Mesenteric fat pad (tissue), 1 donor: Measurements from ENCODE around the gene FARP1. TPM values are rescaled to one million over a fixed set of nuclear protein-coding genes. Genes with fewer than 3 reads are reported as not detected.
"Not testable (repeated sequence)": the region's sequence is repeated elsewhere in the genome, so short reads cannot be mapped to it uniquely, and the experiment has no call there.

Source experiments
- DNase-seq: peaks from one replicate; pipeline ENCODE4 v3.0.0-alpha.2; 2020; ENCODE audit warnings: low spot score
- total RNA-seq: library from RNA; stranded (reverse); fragmentation: NEBNext Ultra II Directional; extraction: Animal tissue kit (Norgen Biotek cat#: 25700); gene quantifications from one replicate; pipeline ENCODE4 v1.2.1, GENCODE V29; 2021
- donor health status: DM: yes; HTN: yes; CAD: no.

FARP1 gene
- total RNA-seq, 1 donor from 2014 or later = 42.5 TPM

DNA sequence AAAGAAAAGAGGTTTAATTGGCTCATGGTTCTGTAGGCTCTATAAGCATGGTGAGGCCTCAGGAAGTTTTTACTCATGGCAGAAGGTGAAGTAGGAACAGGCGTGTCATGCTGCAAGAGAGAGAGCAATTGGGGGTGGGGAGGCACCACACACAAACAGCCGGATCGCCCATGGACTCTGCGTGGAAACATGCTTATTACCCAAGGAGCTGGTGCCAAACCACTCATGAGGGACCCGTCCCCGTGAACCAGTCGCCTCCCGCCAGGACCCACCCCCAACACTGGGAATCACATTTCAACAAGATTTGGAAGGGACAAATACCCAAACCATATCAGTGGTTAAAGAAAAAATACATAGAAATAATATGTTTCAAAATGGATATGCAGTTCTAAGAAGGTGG is 208.7 kb downstream of the FARP1 start:
- no peak for DNase-seq

DNA sequence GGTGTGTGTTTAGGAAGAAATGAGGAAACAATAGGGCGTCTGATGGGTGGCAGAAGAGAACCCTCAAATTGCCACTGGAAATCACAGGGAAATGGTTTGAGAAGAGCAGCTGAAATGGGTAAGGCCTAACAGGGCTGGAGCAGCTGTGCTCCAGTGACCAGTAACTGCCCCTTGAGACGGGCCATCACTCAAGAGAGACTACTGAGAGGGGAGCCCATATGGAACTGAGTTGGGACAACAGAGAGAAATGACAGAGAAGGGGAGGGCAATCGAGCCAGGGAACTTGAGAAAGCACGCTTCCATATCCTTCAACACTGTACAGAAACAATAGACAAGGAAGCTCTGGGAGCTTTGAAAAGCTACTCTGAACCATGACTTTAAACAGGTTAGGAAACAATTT is 209.3 kb downstream of the FARP1 start:
- no peak for DNase-seq

DNA sequence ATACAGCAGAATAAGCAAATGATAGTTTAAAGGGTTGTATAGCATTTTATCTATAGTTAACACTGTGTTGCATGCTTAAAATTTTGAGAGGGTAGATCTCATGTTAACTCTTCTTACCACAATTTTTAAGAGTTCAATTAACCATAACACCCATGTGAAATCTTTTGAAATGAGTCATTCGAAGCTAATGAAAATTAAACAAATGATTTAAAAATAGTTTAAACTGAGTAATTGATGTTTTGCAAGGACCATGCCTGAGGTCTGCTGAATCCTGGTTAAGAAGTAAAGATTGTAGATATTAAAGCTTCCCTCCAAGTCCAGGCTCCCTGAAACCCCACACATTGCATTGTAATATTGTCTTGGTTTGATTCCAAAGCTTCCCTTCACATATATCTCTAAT is 210.9 kb downstream of the FARP1 start:
- DNase-seq = no peak

DNA sequence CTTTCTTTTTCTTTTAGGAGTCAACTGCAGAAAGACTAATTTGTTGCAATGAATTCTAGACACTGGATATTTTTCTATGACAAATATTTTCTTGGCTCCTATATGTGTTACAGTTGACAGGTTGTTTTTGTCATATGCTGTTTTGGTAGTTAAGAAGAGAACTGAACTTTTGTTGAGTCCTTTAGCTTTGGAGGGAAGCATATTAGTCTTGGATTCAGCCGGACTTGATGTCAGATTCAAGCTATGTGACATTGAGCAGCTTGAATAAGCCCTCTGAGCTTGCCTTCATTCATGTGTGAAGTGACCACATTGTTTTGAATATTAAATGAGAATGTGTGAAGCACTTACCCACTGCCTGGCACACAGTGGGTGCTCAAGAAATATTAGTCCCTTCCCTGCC is 216.0 kb downstream of the FARP1 start:
- DNase-seq = no peak

DNA sequence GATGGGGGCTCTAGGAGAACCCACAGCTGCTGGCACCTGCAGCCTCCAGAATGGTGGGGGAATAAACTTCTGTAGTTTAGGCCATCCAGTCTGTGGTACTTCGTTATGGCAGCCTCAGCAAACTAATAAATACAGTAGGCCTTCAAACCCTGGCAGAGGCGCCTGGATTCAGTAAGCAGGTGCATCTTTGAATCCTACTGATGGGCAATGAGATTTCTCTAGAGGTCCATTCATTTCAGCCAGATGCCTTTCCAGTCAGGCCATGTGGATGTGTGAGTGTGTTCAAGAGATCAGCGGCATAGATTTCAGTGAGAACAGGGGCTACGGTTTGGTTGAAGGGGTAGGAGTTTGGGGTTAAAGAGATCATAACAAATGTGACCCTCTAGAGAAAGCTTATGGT is 217.7 kb downstream of the FARP1 start:
- DNase-seq = no peak

DNA sequence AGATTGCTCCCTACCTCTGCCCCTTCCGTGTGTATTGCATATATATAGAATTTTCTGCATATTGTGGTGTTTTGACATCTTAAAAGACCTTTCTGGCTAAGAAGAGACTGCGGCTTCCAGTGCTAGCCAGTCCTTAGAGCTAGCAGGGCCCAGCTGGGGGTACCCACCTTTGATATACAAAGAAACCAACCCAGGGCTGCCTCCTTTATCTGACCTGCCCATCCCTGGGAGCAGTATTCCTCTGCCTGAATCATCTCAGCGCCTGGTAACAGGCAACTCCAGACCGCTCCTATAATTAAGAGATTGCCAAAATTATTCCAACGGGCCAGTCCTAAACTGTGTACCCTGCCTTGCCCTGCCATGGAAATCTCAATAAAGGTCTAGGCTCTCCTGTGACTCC is 220.4 kb downstream of the FARP1 start:
- DNase-seq = no peak

DNA sequence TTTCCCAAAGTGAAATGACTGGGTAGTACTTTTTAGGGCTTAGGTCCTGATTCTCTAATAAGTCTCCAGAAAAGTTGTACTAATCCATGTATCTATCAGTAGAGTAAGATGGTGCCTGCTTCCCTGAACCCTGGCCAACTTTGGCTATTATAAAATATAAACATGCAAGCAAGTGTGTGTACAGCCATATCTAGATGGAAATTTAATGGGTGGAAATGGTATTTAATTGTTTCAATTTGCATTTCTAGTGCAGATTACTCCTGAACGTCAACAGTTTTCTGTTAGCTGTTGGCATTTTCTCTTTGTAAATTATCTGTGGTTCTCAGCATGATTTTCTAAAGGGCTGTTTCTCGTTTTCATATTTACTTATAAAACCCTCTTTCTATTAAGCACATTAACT is 221.3 kb downstream of the FARP1 start:
- DNase-seq = no peak

DNA sequence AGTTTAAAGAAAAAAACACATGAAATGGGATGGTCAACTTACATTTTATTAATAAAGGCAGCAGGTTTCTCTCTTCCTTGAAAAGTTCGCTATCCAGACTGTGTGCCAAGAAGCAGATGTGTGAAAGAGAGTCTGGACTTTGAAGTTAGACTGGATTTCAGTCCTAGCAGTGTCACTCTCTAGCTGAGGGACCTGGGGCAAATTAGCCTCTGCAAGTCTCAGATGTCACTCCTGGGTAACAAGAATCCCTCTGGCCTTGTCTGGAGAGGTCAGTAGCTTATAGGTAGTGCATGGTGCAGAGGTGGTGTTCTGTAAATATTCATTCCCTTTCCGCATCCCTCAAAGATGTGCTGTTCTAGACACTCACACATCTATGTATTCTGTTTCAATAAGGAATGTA is 221.8 kb downstream of the FARP1 start:
- DNase-seq = no peak

DNA sequence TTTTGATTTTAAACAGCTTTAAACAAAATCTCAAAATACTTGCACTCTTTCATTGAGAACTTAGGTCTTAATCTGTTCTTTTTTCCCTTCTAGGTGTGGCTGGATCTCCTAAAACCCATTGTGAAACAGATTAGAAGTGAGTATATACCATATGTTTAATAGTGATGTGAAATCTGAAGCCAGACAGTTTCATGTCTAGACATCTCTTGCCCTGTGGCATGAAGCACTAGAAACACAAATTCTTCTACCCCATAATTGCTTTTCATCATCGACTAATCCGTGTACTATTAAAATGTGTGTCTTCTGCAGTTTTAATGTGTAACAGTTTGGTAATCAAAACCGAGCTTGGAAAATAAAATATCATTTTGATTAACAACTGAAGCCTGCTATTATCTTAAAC is 222.4 kb downstream of the FARP1 start:
- DNase-seq = no peak

DNA sequence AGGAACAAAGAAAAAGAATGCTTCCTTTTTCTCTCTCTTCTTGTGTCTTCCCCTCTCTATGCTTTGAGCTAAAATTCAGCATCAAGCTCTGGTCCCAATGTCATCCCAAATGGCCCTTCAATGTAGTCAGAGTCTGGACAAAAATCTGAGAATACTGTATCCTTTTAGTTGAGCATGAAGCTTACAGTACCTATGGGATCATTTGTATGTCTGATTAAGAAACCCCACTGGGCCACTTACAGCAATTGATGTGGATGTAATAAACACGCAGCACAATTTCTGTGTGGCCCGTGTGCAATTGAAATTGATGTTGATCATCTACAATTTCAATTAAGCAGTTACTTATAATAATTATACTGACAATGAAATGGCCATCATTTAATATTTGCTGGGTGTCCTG is 223.1 kb downstream of the FARP1 start:
- no peak for DNase-seq

DNA sequence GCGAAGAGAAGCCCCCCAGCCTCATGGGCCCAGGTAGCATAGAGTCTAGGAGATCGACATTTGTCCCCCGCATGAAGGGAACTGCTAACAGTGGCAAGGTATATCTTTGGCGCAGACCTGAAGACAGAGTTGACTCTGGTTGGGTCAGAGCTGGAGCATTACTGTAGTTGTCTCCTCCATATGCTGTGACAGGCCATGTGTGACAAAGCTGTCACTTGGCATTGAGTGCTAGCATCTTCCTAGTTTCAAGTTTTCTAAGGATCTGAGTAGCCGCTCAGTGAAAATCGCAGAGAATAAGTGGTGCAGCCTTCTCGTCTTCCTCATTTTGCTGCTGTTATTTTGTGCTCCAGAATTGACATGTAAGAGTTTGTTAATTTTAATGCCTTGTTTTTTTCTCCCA is 223.5 kb downstream of the FARP1 start:
- DNase-seq = no peak

DNA sequence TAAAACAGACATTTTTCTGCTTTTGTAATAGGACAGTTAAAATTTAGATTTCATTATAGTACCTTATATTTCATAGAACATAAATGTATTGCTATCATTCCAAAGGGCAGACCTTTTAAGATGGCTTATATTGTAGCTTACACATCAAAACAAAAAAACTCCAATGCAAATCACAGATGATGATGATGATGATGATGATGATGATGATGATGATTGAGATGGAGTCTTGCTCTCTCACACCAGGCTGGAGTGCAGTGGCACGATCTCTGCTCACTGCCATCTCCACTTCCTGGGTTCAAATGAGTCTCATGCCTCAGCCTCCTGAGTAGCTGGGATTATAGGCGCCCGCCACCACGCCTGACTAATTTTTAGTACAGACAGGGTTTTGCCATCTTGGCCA is 224.1 kb downstream of the FARP1 start:
- no peak for DNase-seq

DNA sequence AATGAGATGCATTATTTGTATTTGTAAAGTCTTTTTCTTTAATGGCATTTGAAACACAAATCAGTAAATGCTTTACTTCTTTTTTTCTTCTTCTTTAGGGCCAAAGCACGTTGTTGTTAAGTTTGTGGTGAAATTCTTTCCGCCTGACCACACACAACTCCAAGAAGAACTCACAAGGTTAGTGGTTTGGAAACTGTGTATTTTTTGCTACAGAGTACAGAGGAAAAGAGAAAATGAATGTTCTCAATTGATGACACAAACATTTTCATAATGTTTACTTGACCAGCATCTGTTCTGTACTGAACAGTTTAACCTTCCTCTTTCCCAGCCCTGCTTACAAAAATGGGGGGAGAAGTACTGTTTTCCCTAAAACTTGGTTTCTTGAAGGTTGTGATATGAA is 225.1 kb downstream of the FARP1 start:
- no peak for DNase-seq

DNA sequence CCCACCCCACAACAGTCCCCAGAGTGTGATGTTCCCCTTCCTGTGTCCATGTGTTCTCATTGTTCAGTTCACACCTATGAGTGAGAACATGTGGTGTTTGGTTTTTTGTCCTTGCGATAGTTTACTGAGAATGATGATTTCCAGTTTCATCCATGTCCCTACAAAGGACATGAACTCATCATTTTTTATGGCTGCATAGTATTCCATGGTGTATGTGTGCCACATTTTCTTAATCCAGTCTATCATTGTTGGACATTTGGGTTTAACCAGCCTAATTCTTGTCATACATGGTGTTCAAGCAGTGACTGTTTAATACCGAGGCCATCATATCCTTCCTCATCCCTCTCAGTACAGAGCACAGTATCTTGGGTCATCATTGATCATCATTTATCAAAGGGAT is 226.6 kb downstream of the FARP1 start:
- not testable (repeated sequence) for DNase-seq

DNA sequence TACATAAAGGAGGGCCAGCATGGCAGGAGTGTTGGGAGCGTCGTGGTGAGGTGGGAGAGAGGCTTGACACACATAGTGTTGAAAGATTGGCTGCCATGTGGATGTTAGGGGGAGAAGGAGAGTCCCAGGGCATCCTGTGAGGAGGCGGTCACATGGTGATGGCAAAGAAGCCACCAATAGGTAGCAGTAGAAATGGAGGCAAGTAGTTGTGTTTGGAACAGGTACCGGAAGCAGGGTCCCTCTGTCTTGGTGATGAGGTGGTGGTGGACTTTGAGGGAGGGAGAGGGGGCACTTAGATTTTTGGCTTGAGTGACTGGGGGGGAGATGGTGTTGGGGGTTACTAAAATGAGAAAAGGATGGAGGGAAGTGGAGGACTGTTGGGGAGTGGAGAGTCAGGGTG is 227.4 kb downstream of the FARP1 start:
- DNase-seq = no peak

DNA sequence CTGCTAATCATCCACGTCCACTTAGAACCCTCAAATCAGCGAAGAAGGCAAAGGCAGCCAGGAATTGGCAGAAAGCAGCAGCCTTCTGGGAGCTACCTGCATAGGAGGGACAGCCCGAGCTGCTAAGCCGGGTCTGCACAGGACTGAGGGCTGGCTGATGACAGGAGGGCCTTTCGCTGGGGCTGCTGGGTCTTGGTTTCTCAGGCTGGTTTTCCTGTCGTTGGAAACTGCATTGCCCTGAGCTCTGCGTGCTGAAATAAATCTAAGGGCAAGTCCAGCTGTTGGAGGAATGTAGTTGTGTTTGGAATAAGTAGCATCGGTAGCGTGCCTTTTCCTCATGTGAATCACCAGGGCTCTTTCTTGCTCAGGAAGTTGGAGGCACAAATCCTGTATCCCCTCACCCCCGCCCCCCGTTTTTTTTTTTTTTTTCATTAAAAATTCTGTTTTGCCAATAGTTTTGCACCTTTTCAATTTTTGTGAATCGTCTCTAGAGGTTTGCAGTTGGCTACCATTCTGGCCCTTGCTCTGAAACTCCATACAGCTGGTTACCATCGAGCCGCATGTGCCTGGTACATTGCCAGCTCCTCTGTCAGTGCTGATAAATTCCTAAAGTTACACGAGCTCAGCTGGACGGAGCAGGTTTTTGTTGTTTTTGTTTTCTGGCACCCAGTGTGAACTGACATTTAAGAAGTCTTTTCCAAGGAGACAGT is 228.1 kb downstream of the FARP1 start:
- no peak for DNase-seq

DNA sequence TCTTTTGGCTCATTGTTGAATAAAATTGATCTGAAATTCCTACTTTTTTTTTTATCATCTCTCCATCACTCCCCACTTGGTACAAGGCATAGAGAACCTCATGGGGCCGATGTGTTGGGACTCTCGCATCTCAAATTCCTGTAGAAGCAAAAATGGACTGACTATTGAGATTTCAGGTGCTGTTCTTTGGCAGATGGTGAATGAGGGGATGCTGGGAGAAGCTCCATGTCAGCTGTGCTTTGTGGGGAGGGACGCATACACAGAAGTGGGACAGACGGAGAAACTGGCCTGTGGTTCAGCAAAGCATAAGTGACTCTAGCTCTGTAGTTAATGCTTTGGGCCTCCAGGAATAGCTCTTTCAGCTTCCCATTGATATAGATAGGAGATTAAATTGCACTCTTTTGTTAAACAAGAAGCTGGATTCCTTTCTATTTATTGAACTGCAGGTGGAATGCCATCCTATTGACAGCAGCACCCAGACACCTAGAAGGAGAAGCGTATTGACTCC is 228.7 kb downstream of the FARP1 start:
- no peak for DNase-seq

DNA sequence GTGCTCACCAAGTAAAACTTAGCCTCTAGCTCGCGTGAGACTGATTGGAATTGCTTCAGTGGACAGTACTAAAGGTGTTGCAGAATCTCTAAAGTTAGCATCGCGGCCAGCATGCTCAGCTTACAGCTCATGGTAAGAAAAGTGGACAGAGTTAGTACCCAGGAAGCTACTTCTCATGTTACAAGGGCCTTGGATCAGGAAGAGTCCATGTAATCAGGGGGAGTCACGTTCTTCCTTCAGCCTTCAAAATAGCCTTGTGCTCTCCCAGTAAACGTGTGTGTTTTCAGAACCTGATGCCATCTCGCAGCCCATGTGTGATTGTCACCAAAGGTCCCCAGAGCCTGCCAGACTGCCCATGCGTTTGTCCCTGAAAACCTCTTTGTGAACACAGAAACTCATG is 230.0 kb downstream of the FARP1 start:
- DNase-seq = no peak

DNA sequence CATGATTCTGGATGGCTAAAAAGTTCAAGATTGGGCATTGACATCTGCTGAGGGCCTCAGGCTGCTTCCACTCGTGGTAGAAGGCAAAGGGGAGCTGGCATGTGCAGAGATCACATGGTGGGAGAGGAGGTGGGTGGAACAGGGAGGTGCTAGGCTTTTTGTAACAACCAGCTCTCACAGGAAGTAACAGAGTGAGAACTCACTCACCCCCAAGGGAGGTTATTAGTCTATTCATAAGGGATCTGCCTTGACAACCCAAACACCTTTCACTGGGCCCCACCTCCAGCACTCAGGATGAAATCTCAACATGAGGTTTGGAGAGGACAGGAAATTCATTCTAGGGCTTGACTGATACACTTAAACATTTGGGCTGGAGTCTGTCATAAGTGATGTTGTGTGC is 231.9 kb downstream of the FARP1 start:
- DNase-seq = no peak

DNA sequence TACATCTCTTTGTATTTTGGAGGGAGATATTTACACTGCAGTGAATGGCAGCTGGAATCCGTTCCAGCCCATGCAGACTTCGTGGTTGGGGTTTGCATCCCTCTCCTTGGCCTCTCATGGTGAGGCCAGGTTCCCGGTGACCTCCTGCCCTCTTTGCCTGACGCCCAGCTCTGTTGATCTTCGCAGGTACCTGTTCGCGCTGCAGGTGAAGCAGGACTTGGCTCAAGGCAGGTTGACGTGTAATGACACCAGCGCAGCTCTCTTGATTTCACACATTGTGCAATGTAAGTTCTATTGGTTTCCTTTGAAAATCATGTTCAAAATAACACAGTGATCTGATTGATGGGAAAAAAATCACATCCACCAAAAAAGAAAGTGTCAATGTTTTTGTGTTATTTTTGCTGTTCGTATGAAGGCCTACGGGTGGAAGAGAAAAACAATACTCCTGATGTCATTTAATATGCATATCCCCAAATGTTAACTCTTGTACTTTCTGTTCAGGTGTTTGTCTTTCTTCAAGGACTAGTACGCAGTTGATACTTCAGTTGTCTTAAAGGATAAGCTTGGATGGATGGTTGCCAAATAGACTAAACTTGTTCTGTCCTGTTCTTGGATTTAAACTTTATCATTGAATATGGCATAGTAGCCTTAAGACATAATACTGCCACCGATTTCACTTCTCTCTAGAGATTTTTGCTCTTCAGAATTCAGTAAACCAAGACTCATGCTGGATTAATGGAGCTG is 234.9 kb downstream of the FARP1 start:
- no peak for DNase-seq

DNA sequence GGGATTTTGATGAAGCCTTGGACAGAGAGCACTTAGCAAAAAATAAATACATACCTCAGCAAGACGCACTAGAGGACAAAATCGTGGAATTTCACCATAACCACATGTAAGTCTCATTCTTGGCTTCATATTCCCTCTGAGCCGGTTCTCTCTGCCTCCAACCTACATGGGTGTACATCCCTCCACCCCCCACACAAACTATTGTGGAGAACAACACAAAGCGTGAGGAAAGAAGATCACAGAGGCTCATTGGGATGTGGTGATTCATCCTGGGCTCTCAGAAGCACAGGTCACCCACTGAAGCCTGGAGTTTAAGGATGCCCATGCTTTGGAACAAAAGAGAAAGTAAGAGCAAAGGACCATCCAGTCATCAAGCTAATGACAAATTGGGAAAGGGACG is 241.8 kb downstream of the FARP1 start:
- DNase-seq = no peak

DNA sequence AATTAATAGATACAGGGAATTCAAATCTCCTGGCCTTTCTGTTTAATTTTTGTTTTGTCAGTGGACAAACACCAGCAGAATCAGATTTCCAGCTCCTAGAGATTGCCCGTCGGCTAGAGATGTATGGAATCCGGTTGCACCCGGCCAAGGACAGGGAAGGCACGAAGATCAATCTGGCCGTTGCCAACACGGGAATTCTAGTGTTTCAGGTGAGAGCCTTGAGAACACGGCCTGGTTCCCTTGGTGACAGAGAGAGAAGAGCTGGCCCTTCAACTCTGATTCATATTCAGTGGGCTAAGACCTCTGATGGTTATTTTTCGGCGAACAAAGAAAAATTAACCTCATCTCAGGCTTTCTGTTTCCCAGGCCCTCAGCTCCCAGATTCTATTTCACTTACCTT is 242.7 kb downstream of the FARP1 start:
- DNase-seq = no peak

DNA sequence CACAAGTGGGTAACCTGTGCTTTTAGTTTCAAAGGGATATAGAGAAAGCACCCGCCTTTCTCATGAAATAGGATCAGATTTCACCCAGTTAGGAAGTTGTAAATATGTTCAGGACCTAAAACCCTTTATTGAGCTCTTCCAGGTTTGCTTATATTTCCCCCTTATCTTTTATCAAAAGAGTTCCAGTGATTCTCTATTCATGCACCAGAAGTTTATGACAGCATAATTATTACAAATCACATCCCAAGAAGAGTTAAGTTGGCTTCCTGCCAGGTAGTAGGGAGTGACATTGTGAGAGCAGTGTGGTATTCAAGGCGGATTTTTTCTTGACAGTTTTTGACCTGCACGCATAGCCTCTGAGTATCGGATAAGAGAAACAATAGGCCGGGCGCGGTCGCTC is 243.7 kb downstream of the FARP1 start:
- no peak for DNase-seq
